ENCODE measurements around the gene TSR1.
A peak's percentile ranks its signal among the peaks of the same experiment; 100 is the strongest.

GRCh38 chr17:2303204-2304188, 32.8 kb downstream of the TSR1 start, which contains the start of the genes SMG6 and SRR:
- TF ChIP-seq CTCF (IDR thresholded peaks at IDR 0.05): no peak
- TF ChIP-seq POLR2A (IDR thresholded peaks at IDR 0.05): peak; percentile 33 to 68

All from adrenal gland (tissue), 5 donors.